Esophagus squamous epithelium (tissue), 4 donors: ENCODE data around the gene UAP1L1.

Source experiments
- POLR2A ChIP-seq, 4 donors: fragments of 450-650 bp; IDR thresholded peaks; one replicate each; pipeline ENCODE4 v1.6.1; 2017; ENCODE audit warnings: antibody characterized with exemption in 4 of 4, mild to moderate bottlenecking in 4 of 4, moderate library complexity in 3 of 4
- TF ChIP-seq, protein P1 (sequence below), 6 experiments: fragments of 450-650 bp in 4 of 6; fragments of 200-600 bp in 2 of 6; sonication (generic) in 2 of 6; IDR thresholded peaks; one replicate each; pipeline ENCODE4 v1.5.1; 2016 to 2019; ENCODE audit warnings: antibody characterized with exemption in 6 of 6, mild to moderate bottlenecking in 4 of 6, moderate library complexity in 4 of 6

DNA sequence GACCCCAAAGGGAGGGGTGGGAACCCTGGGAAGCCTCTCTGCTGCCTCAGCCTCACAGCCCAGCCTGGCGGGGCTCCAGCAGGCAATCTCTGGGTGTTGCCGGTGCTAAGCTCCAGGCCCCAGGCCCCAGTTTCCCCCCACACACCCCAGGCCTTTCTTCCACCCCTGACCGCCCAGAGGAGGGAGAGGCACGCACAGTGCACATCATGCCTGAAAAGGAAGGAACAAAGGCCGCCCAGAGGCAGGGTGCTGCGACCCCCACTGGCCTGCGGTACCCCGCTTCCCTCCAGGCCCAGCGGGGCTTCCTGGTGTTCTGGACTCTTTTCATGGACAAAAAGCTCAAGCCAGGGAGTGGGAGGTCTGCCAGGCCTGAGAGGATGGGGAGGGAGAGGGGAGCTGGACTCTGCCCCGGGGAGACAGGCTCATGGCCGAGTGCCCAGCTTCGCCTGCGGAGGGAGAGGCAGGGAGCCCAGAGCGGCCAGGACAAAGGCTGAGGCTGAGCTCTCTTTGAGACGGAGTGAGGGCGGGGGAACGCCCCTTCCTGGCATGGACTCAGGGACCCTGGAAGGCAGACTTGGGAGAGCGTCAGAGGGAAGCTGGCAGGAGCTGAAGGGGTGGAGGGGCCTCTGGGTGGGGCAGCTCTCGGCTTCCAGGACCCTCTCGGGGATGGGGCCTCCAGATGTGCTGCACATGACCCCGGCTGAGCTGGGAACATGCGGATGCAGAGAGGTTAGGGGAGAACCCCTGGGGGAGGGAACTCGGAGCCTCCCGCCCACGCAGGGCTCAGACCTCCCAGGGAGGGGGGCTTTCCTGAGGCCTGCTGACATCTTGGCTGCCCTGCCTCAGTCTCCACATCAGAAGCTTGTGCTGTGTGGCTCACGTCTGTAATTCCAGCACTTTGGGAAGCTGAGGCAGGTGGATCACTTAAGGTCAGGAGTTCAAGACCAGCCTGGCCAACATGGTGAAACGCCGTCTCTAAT is 21.6 kb upstream of the UAP1L1 start:
- TF ChIP-seq, protein P1, sequence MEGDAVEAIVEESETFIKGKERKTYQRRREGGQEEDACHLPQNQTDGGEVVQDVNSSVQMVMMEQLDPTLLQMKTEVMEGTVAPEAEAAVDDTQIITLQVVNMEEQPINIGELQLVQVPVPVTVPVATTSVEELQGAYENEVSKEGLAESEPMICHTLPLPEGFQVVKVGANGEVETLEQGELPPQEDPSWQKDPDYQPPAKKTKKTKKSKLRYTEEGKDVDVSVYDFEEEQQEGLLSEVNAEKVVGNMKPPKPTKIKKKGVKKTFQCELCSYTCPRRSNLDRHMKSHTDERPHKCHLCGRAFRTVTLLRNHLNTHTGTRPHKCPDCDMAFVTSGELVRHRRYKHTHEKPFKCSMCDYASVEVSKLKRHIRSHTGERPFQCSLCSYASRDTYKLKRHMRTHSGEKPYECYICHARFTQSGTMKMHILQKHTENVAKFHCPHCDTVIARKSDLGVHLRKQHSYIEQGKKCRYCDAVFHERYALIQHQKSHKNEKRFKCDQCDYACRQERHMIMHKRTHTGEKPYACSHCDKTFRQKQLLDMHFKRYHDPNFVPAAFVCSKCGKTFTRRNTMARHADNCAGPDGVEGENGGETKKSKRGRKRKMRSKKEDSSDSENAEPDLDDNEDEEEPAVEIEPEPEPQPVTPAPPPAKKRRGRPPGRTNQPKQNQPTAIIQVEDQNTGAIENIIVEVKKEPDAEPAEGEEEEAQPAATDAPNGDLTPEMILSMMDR (IDR thresholded peaks at IDR 0.05) = no peak
- TF ChIP-seq POLR2A (IDR thresholded peaks at IDR 0.05) = no peak
